Fibroblast of lung (primary cell): ENCODE data around the gene SLC12A6. TPM values are rescaled to one million over a fixed set of nuclear protein-coding genes. Genes with fewer than 3 reads are reported as not detected.
A peak's percentile ranks its signal among the peaks of the same experiment; 100 is the strongest.

ENCODE experiments used
- DNase-seq, 2 donors: peaks; one replicate each; pipeline versions ENCODE4 v3.0.0 to v3.0.0-alpha.2; 2010; ENCODE audit warnings: low read depth in 2 of 2
- H2AFZ ChIP-seq: 2 replicates; pipeline ENCODE4 v1.5.1; 2012; ENCODE audit warnings: low read length, control low read depth, inconsistent platforms
- H3K27ac ChIP-seq: 2 replicates; pipeline ENCODE4 v1.5.1; 2011; ENCODE audit warnings: low read length, control low read depth; ENCODE audit not compliant: insufficient read depth
- H3K27me3 ChIP-seq: 2 replicates; pipeline ENCODE4 v1.5.1; 2011; ENCODE audit warnings: mild to moderate bottlenecking, low read length; ENCODE audit not compliant: control insufficient read depth, insufficient read depth
- H3K36me3 ChIP-seq: 2 replicates; pipeline ENCODE4 v1.5.1; 2011; ENCODE audit warnings: low read length; ENCODE audit not compliant: control insufficient read depth, insufficient read depth
- H3K4me1 ChIP-seq: 2 replicates; pipeline ENCODE4 v1.5.1; 2011; ENCODE audit warnings: low read length; ENCODE audit not compliant: control insufficient read depth, insufficient read depth; ENCODE audit errors: extremely low read depth
- H3K4me2 ChIP-seq: 2 replicates; pipeline ENCODE4 v1.5.1; 2011; ENCODE audit warnings: low read length, control low read depth; ENCODE audit not compliant: insufficient read depth; ENCODE audit errors: extremely low read depth
- H3K4me3 ChIP-seq, 4 experiments: fragments of 200-600 bp in 1 of 4; sonication (generic) in 1 of 4; replicated peaks in 1 of 4; 2 replicates each; pipeline ENCODE4 v1.5.1; 2011 to 2016; ENCODE audit warnings: low read length in 4 of 4, low read depth in 3 of 4, mild to moderate bottlenecking in 3 of 4, control low read depth in 2 of 4, inconsistent platforms in 1 of 4, mixed read lengths in 1 of 4; ENCODE audit not compliant: insufficient read depth in 1 of 4; ENCODE audit errors: control extremely low read depth in 1 of 4
- H3K79me2 ChIP-seq: 2 replicates; pipeline ENCODE4 v1.5.1; 2012; ENCODE audit warnings: mild to moderate bottlenecking, low read length, inconsistent platforms; ENCODE audit not compliant: control insufficient read depth, insufficient read depth
- H3K9ac ChIP-seq: 2 replicates; pipeline ENCODE4 v1.5.1; 2011; ENCODE audit warnings: mild to moderate bottlenecking, low read length, control low read depth; ENCODE audit not compliant: insufficient read depth
- H3K9me3 ChIP-seq: 2 replicates; pipeline ENCODE4 v1.5.1; 2012; ENCODE audit warnings: low read depth, low read length; ENCODE audit not compliant: control insufficient read depth, insufficient read depth
- H4K20me1 ChIP-seq: 2 replicates; pipeline ENCODE4 v1.5.1; 2011; ENCODE audit warnings: low read length; ENCODE audit not compliant: control insufficient read depth, insufficient read depth; ENCODE audit errors: extremely low read depth
- CTCF ChIP-seq, 2 donors: IDR thresholded peaks in 1 of 2; conservative IDR thresholded peaks in 1 of 2; 1 replicate in 1 of 2; 2 replicates in 1 of 2; pipeline ENCODE4 v1.5.1; 2011 to 2012; ENCODE audit warnings: low read length in 2 of 2, control low read depth in 1 of 2, inconsistent platforms in 1 of 2, low read depth in 1 of 2, mild to moderate bottlenecking in 1 of 2
- EZH2 ChIP-seq: IDR thresholded peaks from 2 replicates; pipeline ENCODE4 v1.5.1; 2012; ENCODE audit warnings: low read length, control low read depth, mild to moderate bottlenecking; ENCODE audit errors: missing control alignments
- polyA plus RNA-seq, 2 donors: library from polyadenylated mRNA; depleted of rRNA in 1 of 2; stranded (reverse) in 1 of 2; unstranded in 1 of 2; fragments of >200 nt; gene quantifications; 2 replicates each; pipeline ENCODE4 v1.2.1, GENCODE V29; 2011 to 2012; ENCODE audit warnings: missing spikeins in 1 of 2
- total RNA-seq: library from RNA; depleted of rRNA; stranded (reverse); fragments of >200 nt; gene quantifications from 2 replicates; pipeline ENCODE4 v1.2.1, GENCODE V29; 2014

The SLC12A6 gene
- total and polyA plus RNA-seq, 2 donors (not counting 1 experiment from before 2014, with no cell fraction given): 19.2 to 26.9 TPM

- Histone ChIP-seq H3K4me3 (peak overlapping the region; percentile 56 to 92 (median 80)), H3K4me2 (peak overlapping the region; percentile 87), H4K20me1 (no peaks in the 10 kb centered on the region), H3K4me1 (no peaks in the 10 kb centered on the region), H3K9me3 (no peaks in the 10 kb centered on the region), H3K9ac (no peak overlapping the region), H3K79me2 (peaks cover 8% of the 10 kb centered on the region), H3K27ac (no peak overlapping the region), H2AFZ (no peak overlapping the region), H3K27me3 (no peaks in the 10 kb centered on the region), H3K36me3 (peaks cover 5% of the 10 kb centered on the region)
- TF ChIP-seq CTCF (conservative IDR thresholded peaks at IDR 0.05 in 1 of 2, IDR thresholded peaks at IDR 0.05 in 1 of 2; ENCODE audit: low read depth in 1 of 2, low read length in 2 of 2) (no peak), EZH2 (no peak)
- DNase-seq: no peak
Observed at GRCh38 chr15:34365836-34366235, 28.3 kb upstream of the SLC12A6 start.

GRCh38 chr15:34365091-34365825 is 27.7 kb upstream of the SLC12A6 start:
- Histone ChIP-seq H3K4me1 (no peaks in the 10 kb centered on the region), H3K27me3 (no peaks in the 10 kb centered on the region), H3K9me3 (no peaks in the 10 kb centered on the region), H4K20me1 (no peaks in the 10 kb centered on the region), H3K79me2 (peaks cover 8% of the 10 kb centered on the region), H3K36me3 (peaks cover 5% of the 10 kb centered on the region), H3K4me3 (peak overlapping the region in 2 of 4 experiments; percentile 83 to 92), H3K27ac (no peak overlapping the region), H3K9ac (no peak overlapping the region), H2AFZ (no peak overlapping the region), H3K4me2 (peak overlapping the region; percentile 87)
- DNase-seq: peak in 1 of 2 donors; percentile 57
- TF ChIP-seq CTCF (conservative IDR thresholded peaks at IDR 0.05 in 1 of 2, IDR thresholded peaks at IDR 0.05 in 1 of 2; ENCODE audit: low read depth in 1 of 2, low read length in 2 of 2) (no peak), EZH2 (no peak)

GRCh38 chr15:34364041-34364440 is 26.5 kb upstream of the SLC12A6 start:
- no peaks in the 10 kb centered on the region for H4K20me1 ChIP-seq
- no peak for DNase-seq
- H3K27me3 ChIP-seq: no peaks in the 10 kb centered on the region
- H3K4me1 ChIP-seq: no peaks in the 10 kb centered on the region
- no peak overlapping the region for H3K4me3 ChIP-seq
- H3K27ac ChIP-seq: no peak overlapping the region
- H2AFZ ChIP-seq: no peak overlapping the region
- no peak overlapping the region for H3K9ac ChIP-seq
- H3K36me3 ChIP-seq: peaks cover 10% of the 10 kb centered on the region
- H3K4me2 ChIP-seq: no peak overlapping the region
- H3K9me3 ChIP-seq: no peaks in the 10 kb centered on the region
- TF ChIP-seq CTCF (conservative IDR thresholded peaks at IDR 0.05 in 1 of 2, IDR thresholded peaks at IDR 0.05 in 1 of 2; ENCODE audit: low read depth in 1 of 2, low read length in 2 of 2) (no peak), EZH2 (no peak)
- H3K79me2 ChIP-seq: peaks cover 8% of the 10 kb centered on the region
